ENCODE measurements around the gene LBR.
A peak's percentile ranks its signal among the peaks of the same experiment; 100 is the strongest.

Gene LBR

DNA sequence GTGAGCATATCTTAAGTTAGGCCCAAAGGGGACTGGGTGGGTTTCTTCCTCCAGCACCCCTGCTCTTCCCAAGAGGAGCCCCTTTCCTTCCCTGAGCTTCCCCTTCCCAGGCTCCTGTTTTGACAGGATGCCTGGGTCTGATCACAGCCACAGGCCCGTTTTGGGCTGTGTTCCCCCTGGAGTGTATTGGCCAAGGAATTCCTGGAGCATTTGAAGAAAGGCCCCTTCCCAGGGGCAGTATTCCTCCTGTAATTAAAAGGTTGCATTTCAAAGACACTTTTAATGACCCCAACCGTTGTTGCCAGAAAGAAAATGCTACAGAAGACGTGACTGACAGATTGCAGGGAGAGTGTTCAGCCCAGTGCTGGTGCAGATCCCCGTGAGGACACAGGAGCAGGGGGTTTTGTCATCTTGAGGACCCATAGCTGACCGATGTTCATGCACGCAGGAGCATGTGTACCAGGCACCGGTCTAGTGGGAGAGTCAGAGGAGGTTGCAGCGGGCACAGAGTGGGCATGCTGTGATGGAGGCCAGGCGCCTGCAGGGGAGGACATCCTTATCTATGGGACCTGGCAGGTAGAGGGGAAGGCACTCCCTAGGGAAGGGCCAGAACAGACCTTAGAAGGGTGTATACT lies 19.3 kb upstream of the LBR start:
- TF ChIP-seq EZH2 (IDR thresholded peaks at IDR 0.05; ENCODE audit: borderline replicate concordance, low read length) = no peak
- TF ChIP-seq, protein P1, sequence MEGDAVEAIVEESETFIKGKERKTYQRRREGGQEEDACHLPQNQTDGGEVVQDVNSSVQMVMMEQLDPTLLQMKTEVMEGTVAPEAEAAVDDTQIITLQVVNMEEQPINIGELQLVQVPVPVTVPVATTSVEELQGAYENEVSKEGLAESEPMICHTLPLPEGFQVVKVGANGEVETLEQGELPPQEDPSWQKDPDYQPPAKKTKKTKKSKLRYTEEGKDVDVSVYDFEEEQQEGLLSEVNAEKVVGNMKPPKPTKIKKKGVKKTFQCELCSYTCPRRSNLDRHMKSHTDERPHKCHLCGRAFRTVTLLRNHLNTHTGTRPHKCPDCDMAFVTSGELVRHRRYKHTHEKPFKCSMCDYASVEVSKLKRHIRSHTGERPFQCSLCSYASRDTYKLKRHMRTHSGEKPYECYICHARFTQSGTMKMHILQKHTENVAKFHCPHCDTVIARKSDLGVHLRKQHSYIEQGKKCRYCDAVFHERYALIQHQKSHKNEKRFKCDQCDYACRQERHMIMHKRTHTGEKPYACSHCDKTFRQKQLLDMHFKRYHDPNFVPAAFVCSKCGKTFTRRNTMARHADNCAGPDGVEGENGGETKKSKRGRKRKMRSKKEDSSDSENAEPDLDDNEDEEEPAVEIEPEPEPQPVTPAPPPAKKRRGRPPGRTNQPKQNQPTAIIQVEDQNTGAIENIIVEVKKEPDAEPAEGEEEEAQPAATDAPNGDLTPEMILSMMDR (IDR thresholded peaks at IDR 0.05; ENCODE audit: low read length) = no peak
- H3K79me2 ChIP-seq (ENCODE audit: insufficient read depth, low read length) = no peaks in the 10 kb centered on the region
- no peaks in the 10 kb centered on the region for H3K9me3 ChIP-seq (ENCODE audit: low read length)
- H4K20me1 ChIP-seq (ENCODE audit: insufficient read depth, low read length) = no peaks in the 10 kb centered on the region
- H3K36me3 ChIP-seq (ENCODE audit: insufficient read depth, low read length) = no peaks in the 10 kb centered on the region
- no peak overlapping the region for H2AFZ ChIP-seq (ENCODE audit: low read length)
- no peak overlapping the region for H3K27ac ChIP-seq (ENCODE audit: low read depth, low read length, poor library complexity, severe bottlenecking)
- no peaks in the 10 kb centered on the region for H3F3A ChIP-seq (ENCODE audit: insufficient read depth, low read length)
- H3K9me2 ChIP-seq (ENCODE audit: low read depth, low read length) = no peaks in the 10 kb centered on the region
- no peak overlapping the region for H3K4me3 ChIP-seq (ENCODE audit: low read depth, low read length, poor library complexity, severe bottlenecking)
- no peak overlapping the region for H3K9ac ChIP-seq (ENCODE audit: low read length)
- H3K4me1 ChIP-seq (ENCODE audit: insufficient read depth, low read length, severe bottlenecking) = peaks cover 39% of the 10 kb centered on the region
- H3K4me2 ChIP-seq (ENCODE audit: low read length) = no peak overlapping the region
- no peaks in the 10 kb centered on the region for H3K27me3 ChIP-seq (ENCODE audit: insufficient read depth, low read length)

DNA sequence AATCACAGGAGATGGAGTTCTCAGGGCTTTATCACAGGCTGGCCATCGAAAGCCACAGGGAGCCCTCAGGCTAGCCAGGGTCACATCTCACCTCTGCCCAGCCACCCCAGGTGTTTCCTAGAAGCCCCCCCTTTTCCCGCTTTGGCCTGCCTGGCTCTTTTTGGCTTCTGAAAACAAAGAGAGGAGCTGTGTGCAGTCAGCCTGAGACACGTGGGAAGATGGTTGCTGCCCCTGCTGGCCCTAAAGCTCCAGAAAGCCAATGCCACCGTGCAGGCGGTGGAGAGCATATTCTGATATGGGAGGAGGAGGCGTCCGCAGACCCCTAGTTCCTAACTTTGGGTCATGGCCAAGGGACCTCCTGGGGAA lies 18.7 kb upstream of the LBR start:
- H3K9me3 ChIP-seq (ENCODE audit: low read length) = no peaks in the 10 kb centered on the region
- no peaks in the 10 kb centered on the region for H3F3A ChIP-seq (ENCODE audit: insufficient read depth, low read length)
- no peaks in the 10 kb centered on the region for H3K27me3 ChIP-seq (ENCODE audit: insufficient read depth, low read length)
- TF ChIP-seq, protein P1 (IDR thresholded peaks at IDR 0.05; ENCODE audit: low read length) = no peak
- no peak for TF ChIP-seq EZH2 (IDR thresholded peaks at IDR 0.05; ENCODE audit: borderline replicate concordance, low read length)
- H3K4me1 ChIP-seq (ENCODE audit: insufficient read depth, low read length, severe bottlenecking) = peaks cover 44% of the 10 kb centered on the region
- H3K27ac ChIP-seq (ENCODE audit: low read depth, low read length, poor library complexity, severe bottlenecking) = no peak overlapping the region
- H3K36me3 ChIP-seq (ENCODE audit: insufficient read depth, low read length) = no peaks in the 10 kb centered on the region
- H2AFZ ChIP-seq (ENCODE audit: low read length) = no peak overlapping the region
- no peak overlapping the region for H3K9ac ChIP-seq (ENCODE audit: low read length)
- H3K79me2 ChIP-seq (ENCODE audit: insufficient read depth, low read length) = no peaks in the 10 kb centered on the region
- no peak overlapping the region for H3K4me3 ChIP-seq (ENCODE audit: low read depth, low read length, poor library complexity, severe bottlenecking)
- H3K9me2 ChIP-seq (ENCODE audit: low read depth, low read length) = no peaks in the 10 kb centered on the region
- H4K20me1 ChIP-seq (ENCODE audit: insufficient read depth, low read length) = no peaks in the 10 kb centered on the region
- H3K4me2 ChIP-seq (ENCODE audit: low read length) = no peak overlapping the region

DNA sequence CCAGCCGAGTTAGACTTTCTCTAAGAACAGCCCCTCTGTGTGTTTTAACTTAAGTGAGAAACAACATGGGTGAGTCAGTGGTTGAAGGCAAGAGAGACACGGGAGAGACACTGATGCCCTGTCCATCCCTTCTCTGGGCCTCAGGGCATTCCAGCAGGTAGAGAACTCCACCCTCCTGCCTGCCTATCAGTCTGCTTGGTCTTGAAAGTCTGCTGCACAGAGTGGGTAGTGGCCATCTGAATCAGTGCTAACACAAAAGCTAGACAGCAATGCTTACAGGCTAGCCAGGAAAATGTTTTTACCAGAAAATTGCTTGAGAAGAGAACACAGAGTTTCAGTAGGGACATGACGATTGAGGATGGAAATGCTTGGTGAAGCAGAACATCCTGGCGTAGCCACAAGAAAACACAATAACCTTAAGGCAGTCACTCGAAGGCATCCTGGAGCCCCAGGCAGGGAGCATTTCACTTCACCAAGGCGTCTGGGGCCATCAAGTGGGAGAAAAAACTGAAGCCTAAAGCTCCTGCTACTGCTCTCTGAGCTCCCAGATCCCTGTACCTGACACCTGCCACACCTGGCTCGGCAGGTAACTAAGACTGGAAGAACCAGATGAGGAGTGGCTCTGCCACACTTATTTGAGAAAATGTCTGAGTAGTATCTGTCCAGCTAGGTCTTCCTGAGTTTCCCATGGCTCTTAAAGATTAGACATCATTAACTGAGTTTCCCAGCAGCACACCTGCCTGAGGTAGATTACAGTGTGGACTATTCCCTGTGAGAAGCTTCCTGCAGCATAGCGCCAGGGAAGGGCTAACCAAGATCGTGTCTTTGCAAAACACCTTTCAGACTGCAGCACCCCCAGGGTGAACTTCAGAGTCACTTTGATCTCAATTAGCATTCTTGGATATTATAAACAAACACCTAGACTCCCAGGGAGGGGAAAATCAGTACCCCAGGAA lies 18.1 kb upstream of the LBR start:
- H3K79me2 ChIP-seq (ENCODE audit: insufficient read depth, low read length) = no peaks in the 10 kb centered on the region
- H3K4me3 ChIP-seq (ENCODE audit: low read depth, low read length, poor library complexity, severe bottlenecking) = no peak overlapping the region
- no peaks in the 10 kb centered on the region for H3K27me3 ChIP-seq (ENCODE audit: insufficient read depth, low read length)
- no peaks in the 10 kb centered on the region for H3K9me3 ChIP-seq (ENCODE audit: low read length)
- no peaks in the 10 kb centered on the region for H3K36me3 ChIP-seq (ENCODE audit: insufficient read depth, low read length)
- H3K9me2 ChIP-seq (ENCODE audit: low read depth, low read length) = no peaks in the 10 kb centered on the region
- H4K20me1 ChIP-seq (ENCODE audit: insufficient read depth, low read length) = no peaks in the 10 kb centered on the region
- peak overlapping the region; percentile 61; the same call in 1 of the 2 replicates for H2AFZ ChIP-seq (ENCODE audit: low read length)
- H3K27ac ChIP-seq (ENCODE audit: low read depth, low read length, poor library complexity, severe bottlenecking) = peak overlapping the region; percentile 86
- TF ChIP-seq, protein P1 (IDR thresholded peaks at IDR 0.05; ENCODE audit: low read length) = no peak
- no peak for TF ChIP-seq EZH2 (IDR thresholded peaks at IDR 0.05; ENCODE audit: borderline replicate concordance, low read length)
- H3F3A ChIP-seq (ENCODE audit: insufficient read depth, low read length) = no peaks in the 10 kb centered on the region
- H3K4me2 ChIP-seq (ENCODE audit: low read length) = 0 out of 2 replicates have a peak overlapping the region, but pooled peaks have one; percentile 38
- H3K4me1 ChIP-seq (ENCODE audit: insufficient read depth, low read length, severe bottlenecking) = peaks cover 49% of the 10 kb centered on the region
- no peak overlapping the region; the same call in 1 of the 2 replicates for H3K9ac ChIP-seq (ENCODE audit: low read length)

All from OCI-LY1 (cell line).